HL-60/S4 (cell line): ENCODE data around the gene RPL7L1.

ENCODE experiments used
- in situ Hi-C: fragments of 300-500 bp; cut with MboI; formaldehyde crosslinking; loops from 2 replicates; pipeline ENCODE4 v1.14.3; 2022; ENCODE audit warnings: low sequenced_read_pairs

Gene RPL7L1

GRCh38 chr6:42928986-42929820 is 49.8 kb downstream of the RPL7L1 start, which contains the start of gene CNPY3:
CNPY3 (plus strand) TSS chr6:42929480; CDS start chr6:42929571, 91 bp downstream.
- in situ Hi-C loops = no loop called here

- in situ Hi-C loops = no loop called here
Measured at GRCh38 chr6:42929821-42930360, 50.5 kb downstream of the RPL7L1 start.

- in situ Hi-C loops = no loop called here
Measured at GRCh38 chr6:42932412-42932811, 53.0 kb downstream of the RPL7L1 start.

GRCh38 chr6:42933205-42933604 is 53.8 kb downstream of the RPL7L1 start:
- in situ Hi-C loops = no loop called here

- in situ Hi-C loops = no loop called here
Measured at GRCh38 chr6:42935322-42935721, 55.9 kb downstream of the RPL7L1 start.

GRCh38 chr6:42936398-42936797 is 57.0 kb downstream of the RPL7L1 start:
- in situ Hi-C loops = no loop called here

- in situ Hi-C loops = no loop called here
Measured at GRCh38 chr6:42937548-42938427, 58.4 kb downstream of the RPL7L1 start.

DNA sequence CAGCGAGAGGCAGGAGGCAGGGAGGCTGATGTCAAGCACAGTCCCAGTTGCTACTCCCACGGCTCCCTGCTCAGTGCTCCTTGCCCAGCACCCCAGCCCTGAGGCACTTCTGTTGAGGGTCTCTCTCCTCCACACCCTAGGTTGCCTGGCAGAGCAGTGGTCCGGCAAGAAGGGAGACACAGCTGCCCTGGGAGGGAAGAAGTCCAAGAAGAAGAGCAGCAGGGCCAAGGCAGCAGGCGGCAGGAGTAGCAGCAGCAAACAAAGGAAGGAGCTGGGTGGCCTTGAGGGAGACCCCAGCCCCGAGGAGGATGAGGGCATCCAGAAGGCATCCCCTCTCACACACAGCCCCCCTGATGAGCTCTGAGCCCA is 59.0 kb downstream of the RPL7L1 start:
- in situ Hi-C loops = no loop called here

DNA sequence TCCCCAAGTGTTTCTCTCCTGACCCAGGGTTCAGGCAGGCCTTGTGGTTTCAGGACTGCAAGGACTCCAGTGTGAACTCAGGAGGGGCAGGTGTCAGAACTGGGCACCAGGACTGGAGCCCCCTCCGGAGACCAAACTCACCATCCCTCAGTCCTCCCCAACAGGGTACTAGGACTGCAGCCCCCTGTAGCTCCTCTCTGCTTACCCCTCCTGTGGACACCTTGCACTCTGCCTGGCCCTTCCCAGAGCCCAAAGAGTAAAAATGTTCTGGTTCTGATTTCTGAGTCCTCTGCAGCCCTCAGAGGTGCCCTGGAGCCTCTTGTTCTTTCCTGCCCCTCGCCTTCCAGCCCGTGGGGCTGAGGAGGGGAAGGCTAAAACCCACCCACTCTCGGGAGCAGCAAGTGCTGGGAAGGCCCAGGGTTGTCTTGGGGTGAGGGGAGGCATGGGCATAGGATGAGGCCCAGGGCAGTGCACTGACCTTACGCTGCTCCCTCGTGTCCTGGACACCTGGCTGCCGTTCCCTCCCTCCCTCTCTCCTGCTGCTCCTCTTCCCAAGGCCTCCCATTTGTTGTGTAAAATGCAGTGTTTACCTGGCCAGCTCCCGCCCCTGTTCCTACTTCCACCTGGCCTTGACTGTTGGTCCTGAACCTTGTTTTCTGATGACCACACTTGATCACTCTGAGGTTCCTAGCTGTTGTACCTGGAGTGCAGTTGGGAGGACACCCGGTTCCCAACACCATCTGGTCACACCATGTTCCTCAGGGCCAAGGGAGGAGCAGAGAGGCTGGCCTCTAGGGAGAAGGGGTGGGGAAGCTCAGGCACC is 59.8 kb downstream of the RPL7L1 start:
- in situ Hi-C loops = no loop called here
